ENCODE data around the gene MYO9A.

DNA sequence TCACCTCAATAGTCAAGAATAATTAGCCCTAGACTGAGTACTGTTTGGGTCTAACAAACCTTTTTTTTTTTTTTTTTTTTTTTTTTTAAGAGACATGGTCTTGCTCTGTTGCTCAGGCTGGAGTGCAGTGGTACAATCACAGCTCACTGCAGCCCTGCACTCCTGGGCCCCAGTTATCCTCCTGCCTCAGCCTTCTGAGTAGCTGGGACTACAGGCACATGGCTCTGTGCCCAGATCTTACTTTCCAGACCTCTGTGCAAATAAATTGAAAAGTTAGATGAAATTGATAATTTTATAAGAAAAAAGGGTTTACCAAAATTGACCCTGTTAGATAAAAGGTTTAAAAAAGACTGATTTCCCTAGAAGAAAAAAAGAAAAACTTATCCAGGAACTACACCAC lies 228.6 kb downstream of the MYO9A start:
- TF ChIP-seq CTCF (IDR thresholded peaks at IDR 0.05) (no peak), EZH2 (IDR thresholded peaks at IDR 0.05; ENCODE audit: borderline replicate concordance, insufficient read depth, low read depth, low read length, poor library complexity, severe bottlenecking) (no peak)

All from B cell (primary cell).